Naive thymus-derived CD4-positive, alpha-beta T cell (primary cell): Measurements from ENCODE around the gene KLF12. TPM values are rescaled to one million over a fixed set of nuclear protein-coding genes. Genes with fewer than 3 reads are reported as not detected.
A peak's percentile ranks its signal among the peaks of the same experiment; 100 is the strongest.

Experiments
- ATAC-seq: fragments of 150-1000 bp; cut with Tn5 transposase; 2 replicates; pipeline ENCODE4 v1.10.0; 2021; ENCODE audit warnings: mild to moderate bottlenecking, moderate library complexity
- CTCF ChIA-PET: fragments of 350-600 bp; sonication (Branson Sonifier 250); formaldehyde crosslinking; loops from one replicate; lab custom pipeline; 2021; ENCODE audit warnings: antibody characterized with exemption; lab: Charles Lee
- POLR2A ChIA-PET: fragments of 350-600 bp; sonication (Branson Sonifier 250); formaldehyde crosslinking; loops from one replicate; lab custom pipeline; 2021; ENCODE audit warnings: antibody characterized with exemption, inconsistent platforms; lab: Charles Lee
- DNase-seq, 9 donors: peaks; one replicate each; pipeline versions ENCODE4 v3.0.0 to v3.0.0-alpha.2; 2020 to 2022; ENCODE audit warnings: mixed read lengths in 1 of 9
- H3K27ac ChIP-seq: one replicate; pipeline ENCODE4 v1.7.0; 2013; ENCODE audit warnings: mild to moderate bottlenecking, low read depth, low read length, moderate library complexity
- H3K27me3 ChIP-seq, 2 donors: one replicate each; pipeline ENCODE4 v1.7.0; 2013; ENCODE audit warnings: low read length in 2 of 2, mild to moderate bottlenecking in 2 of 2, moderate library complexity in 2 of 2; ENCODE audit not compliant: control insufficient read depth in 2 of 2, insufficient read depth in 2 of 2
- H3K36me3 ChIP-seq, 3 experiments: 1 replicate in 2 of 3; 2 replicates in 1 of 3; pipeline ENCODE4 v1.7.0; 2013; ENCODE audit warnings: low read length in 3 of 3, mild to moderate bottlenecking in 3 of 3, moderate library complexity in 1 of 3; ENCODE audit not compliant: insufficient read depth in 3 of 3, control insufficient read depth in 2 of 3
- H3K4me1 ChIP-seq, 2 donors: one replicate each; pipeline ENCODE4 v1.7.0; 2013; ENCODE audit warnings: low read length in 2 of 2, mild to moderate bottlenecking in 2 of 2, moderate library complexity in 1 of 2; ENCODE audit not compliant: control insufficient read depth in 2 of 2, insufficient read depth in 2 of 2
- H3K4me3 ChIP-seq: 2 replicates; pipeline ENCODE4 v1.7.0; 2013; ENCODE audit warnings: mild to moderate bottlenecking, low read length
- H3K9me3 ChIP-seq, 3 experiments: 1 replicate in 2 of 3; 2 replicates in 1 of 3; pipeline ENCODE4 v1.7.0; 2013; ENCODE audit warnings: low read length in 3 of 3; ENCODE audit not compliant: control insufficient read depth in 2 of 3
- H3K27ac Mint-ChIP-seq, 9 donors: one replicate each; pipeline ENCODE4 v1.8.0; 2020 to 2022; ENCODE audit warnings: mixed read lengths in 9 of 9, mild to moderate bottlenecking in 8 of 9, moderate library complexity in 5 of 9, inconsistent platforms in 2 of 9
- H3K27me3 Mint-ChIP-seq, 5 donors: one replicate each; pipeline ENCODE4 v1.8.0; 2021 to 2022; ENCODE audit warnings: mixed read lengths in 5 of 5, mild to moderate bottlenecking in 1 of 5
- H3K36me3 Mint-ChIP-seq, 5 donors: one replicate each; pipeline ENCODE4 v1.8.0; 2020 to 2022; ENCODE audit warnings: mixed read lengths in 5 of 5, mild to moderate bottlenecking in 3 of 5, inconsistent platforms in 1 of 5
- H3K4me1 Mint-ChIP-seq, 7 donors: one replicate each; pipeline ENCODE4 v1.8.0; 2020 to 2022; ENCODE audit warnings: mixed read lengths in 7 of 7, mild to moderate bottlenecking in 3 of 7, inconsistent platforms in 1 of 7
- H3K4me3 Mint-ChIP-seq, 10 donors: one replicate each; pipeline ENCODE4 v1.8.0; 2020 to 2022; ENCODE audit warnings: mild to moderate bottlenecking in 10 of 10, mixed read lengths in 10 of 10, moderate library complexity in 6 of 10, inconsistent platforms in 2 of 10
- H3K9me3 Mint-ChIP-seq, 11 donors: one replicate each; pipeline ENCODE4 v1.8.0; 2020 to 2022; ENCODE audit warnings: mixed read lengths in 11 of 11, mild to moderate bottlenecking in 4 of 11, inconsistent platforms in 1 of 11, moderate library complexity in 1 of 11
- intact Hi-C, 2 donors: fragments of 100-400 bp; cut with micrococcal nuclease; formaldehyde crosslinking; loops; one replicate each; pipeline ENCODE4 v1.15.1; 2023
- polyA plus RNA-seq, 2 donors: library from polyadenylated mRNA; unstranded; fragments of 300-500 nt; fragmentation: Illumina TruSeq; gene quantifications; one replicate each; pipeline ENCODE4 v1.2.3, GENCODE V29; 2021
- total RNA-seq, 6 experiments: library from RNA in 5 of 6; stranded (reverse) in 5 of 6; gene quantifications; 1 replicate in 5 of 6; 2 replicates in 1 of 6; pipeline ENCODE4 v1.2.3 and lab custom pipeline; 2021 to 2026

Gene KLF12
- total and polyA plus RNA-seq, 7 experiments from 2014 or later: 19.9 to 86.9 (median 68.5) TPM

GRCh38 chr13:74103970-74104555, 30.1 kb downstream of the KLF12 start:
- DNase-seq (no peak), ATAC-seq (no peak)
- peaks cover 8 to 95% (median 83%) of the 10 kb centered on the region in 7 donors for H3K4me1 Mint-ChIP-seq
- H3K27ac ChIP-seq: no peak overlapping the region
- H3K4me3 ChIP-seq: no peak overlapping the region
- H3K36me3 Mint-ChIP-seq: peaks cover 7 to 30% (median 23%) of the 10 kb centered on the region in 5 donors
- no peaks in the 10 kb centered on the region for H3K27me3 Mint-ChIP-seq
- H3K9me3 ChIP-seq: no peaks in the 10 kb centered on the region
- CTCF ChIA-PET: no interaction called here
- POLR2A ChIA-PET: no interaction called here
- peaks cover 0 to 13% (median 0%) of the 10 kb centered on the region in 11 donors for H3K9me3 Mint-ChIP-seq
- intact Hi-C loops: loop anchor here in 1 of 2 donors (2.0 kb wide), 1 partner anchor 13 kb away; no protein-coding TSS in a partner anchor
- no peaks in the 10 kb centered on the region for H3K36me3 ChIP-seq
- H3K4me1 ChIP-seq: peaks cover 3 to 26% of the 10 kb centered on the region in 2 donors
- no peaks in the 10 kb centered on the region for H3K27me3 ChIP-seq
- peak overlapping the region in 1 of 9 donors; percentile 4 for H3K27ac Mint-ChIP-seq
- no peak overlapping the region for H3K4me3 Mint-ChIP-seq

DNA sequence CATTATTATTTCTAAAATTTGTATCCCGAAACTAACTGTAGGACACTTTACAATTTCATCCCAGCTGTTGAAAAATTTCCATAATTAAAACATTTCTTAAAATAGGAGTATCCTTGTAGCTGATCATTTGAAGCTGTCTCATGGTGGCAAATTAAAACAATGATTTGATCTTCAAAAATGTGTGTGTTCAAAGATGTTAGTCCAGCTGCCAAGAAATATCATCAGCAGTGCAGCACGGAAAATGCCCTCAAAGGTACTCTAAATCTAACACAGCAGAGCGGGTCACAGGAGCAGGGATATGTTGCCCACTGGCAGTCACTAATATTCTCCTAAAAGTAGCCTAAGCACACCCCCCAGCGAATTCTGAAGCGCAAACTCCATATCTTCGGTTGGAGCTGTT, 31.0 kb downstream of the KLF12 start:
- CTCF ChIA-PET: no interaction called here
- no peaks in the 10 kb centered on the region for H3K27me3 Mint-ChIP-seq
- H3K4me1 Mint-ChIP-seq: peaks cover 8 to 94% (median 82%) of the 10 kb centered on the region in 7 donors
- peak overlapping the region in 1 of 10 donors; percentile 37 for H3K4me3 Mint-ChIP-seq
- Histone ChIP-seq H3K9me3 (no peaks in the 10 kb centered on the region), H3K4me3 (no peak overlapping the region), H3K36me3 (no peaks in the 10 kb centered on the region), H3K27ac (no peak overlapping the region), H3K4me1 (peaks cover 10 to 35% of the 10 kb centered on the region in 2 donors), H3K27me3 (no peaks in the 10 kb centered on the region)
- POLR2A ChIA-PET: interaction anchor here (0.6 kb wide), 1 partner anchor 11 kb away, joined by 3 read pairs; no protein-coding TSS in a partner anchor
- no peak for ATAC-seq
- peaks cover 0 to 13% (median 0%) of the 10 kb centered on the region in 11 donors for H3K9me3 Mint-ChIP-seq
- peak overlapping the region in 1 of 9 donors; percentile 31 for H3K27ac Mint-ChIP-seq
- intact Hi-C loops: no loop called here
- no peak for DNase-seq
- peaks cover 7 to 26% (median 21%) of the 10 kb centered on the region in 5 donors for H3K36me3 Mint-ChIP-seq

GRCh38 chr13:74102691-74103090, 31.5 kb downstream of the KLF12 start:
- POLR2A ChIA-PET: interaction anchor here (0.6 kb wide), 1 partner anchor 10 kb away, joined by 3 read pairs; no protein-coding TSS in a partner anchor
- H3K9me3 ChIP-seq: no peaks in the 10 kb centered on the region
- H3K36me3 ChIP-seq: no peaks in the 10 kb centered on the region
- DNase-seq (no peak), ATAC-seq (no peak)
- H3K4me3 ChIP-seq: no peak overlapping the region
- CTCF ChIA-PET: no interaction called here
- Mint-ChIP-seq H3K27me3 (no peaks in the 10 kb centered on the region), H3K27ac (no peak overlapping the region), H3K9me3 (peaks cover 0 to 13% (median 0%) of the 10 kb centered on the region in 11 donors), H3K36me3 (peaks cover 7 to 25% (median 20%) of the 10 kb centered on the region in 5 donors), H3K4me3 (peak overlapping the region in 1 of 10 donors; percentile 37), H3K4me1 (peaks cover 11 to 94% (median 83%) of the 10 kb centered on the region in 7 donors)
- intact Hi-C loops: no loop called here
- H3K27ac ChIP-seq: no peak overlapping the region
- no peaks in the 10 kb centered on the region for H3K27me3 ChIP-seq
- H3K4me1 ChIP-seq: peaks cover 15 to 36% of the 10 kb centered on the region in 2 donors

- no peaks in the 10 kb centered on the region for H3K27me3 ChIP-seq
- Mint-ChIP-seq H3K27me3 (no peaks in the 10 kb centered on the region), H3K9me3 (peaks cover 0 to 8% (median 0%) of the 10 kb centered on the region in 11 donors), H3K4me3 (peak overlapping the region in 4 of 10 donors; percentile 5 to 40 (median 28)), H3K27ac (peak overlapping the region in 5 of 9 donors; percentile 6 to 58 (median 25)), H3K4me1 (peaks cover 14 to 94% (median 83%) of the 10 kb centered on the region in 7 donors), H3K36me3 (peaks cover 7 to 21% (median 15%) of the 10 kb centered on the region in 5 donors)
- CTCF ChIA-PET: no interaction called here
- ATAC-seq (no peak), DNase-seq (no peak)
- H3K4me1 ChIP-seq: peaks cover 21 to 33% of the 10 kb centered on the region in 2 donors
- no peak overlapping the region for H3K4me3 ChIP-seq
- POLR2A ChIA-PET: no interaction called here
- intact Hi-C loops: no loop called here
- H3K27ac ChIP-seq: no peak overlapping the region
- H3K36me3 ChIP-seq: no peaks in the 10 kb centered on the region
- no peaks in the 10 kb centered on the region for H3K9me3 ChIP-seq
Measured at GRCh38 chr13:74101436-74101835, 32.8 kb downstream of the KLF12 start.

- ATAC-seq (no peak), DNase-seq (no peak)
- Histone ChIP-seq H3K27me3 (no peaks in the 10 kb centered on the region), H3K36me3 (no peaks in the 10 kb centered on the region), H3K4me3 (no peak overlapping the region), H3K27ac (no peak overlapping the region), H3K4me1 (peaks cover 25 to 28% of the 10 kb centered on the region in 2 donors), H3K9me3 (no peaks in the 10 kb centered on the region)
- Mint-ChIP-seq H3K4me3 (peak overlapping the region in 2 of 10 donors; percentile 11 to 16), H3K9me3 (peaks cover 0 to 8% (median 0%) of the 10 kb centered on the region in 11 donors), H3K4me1 (peaks cover 19 to 82% (median 79%) of the 10 kb centered on the region in 7 donors), H3K27me3 (no peaks in the 10 kb centered on the region), H3K27ac (peak overlapping the region in 5 of 9 donors; percentile 12 to 60 (median 40)), H3K36me3 (peaks cover 7 to 21% (median 14%) of the 10 kb centered on the region in 5 donors)
- ChIA-PET POLR2A (interaction anchor here (1.0 kb wide), 1 partner anchor 30 kb away, joined by 3 read pairs; no protein-coding TSS in a partner anchor), CTCF (interaction anchor here (1.4 kb wide), 1 partner anchor 189 kb away, joined by 3 read pairs; no protein-coding TSS in a partner anchor)
- intact Hi-C loops: no loop called here
Measured at GRCh38 chr13:74098077-74098476, 36.1 kb downstream of the KLF12 start.

DNA sequence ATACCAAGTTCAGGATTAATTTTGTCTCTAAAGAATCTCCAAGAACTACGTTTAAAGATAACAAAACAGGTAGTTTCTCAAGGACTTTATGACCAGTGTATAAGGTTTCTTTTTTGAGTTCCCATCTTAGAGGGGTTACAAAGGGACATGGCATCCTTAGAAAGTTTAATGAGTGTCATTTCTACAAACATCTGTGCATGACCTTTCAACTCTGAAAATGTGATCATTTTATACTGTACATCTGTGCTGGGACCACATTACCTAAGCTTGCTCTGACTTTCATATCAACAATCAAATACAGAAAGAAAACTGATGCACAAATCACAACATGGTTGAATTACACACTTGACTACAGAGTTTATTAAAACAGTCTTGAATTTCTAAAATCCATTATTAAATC, 37.1 kb downstream of the KLF12 start:
- Mint-ChIP-seq H3K36me3 (peaks cover 7 to 19% (median 11%) of the 10 kb centered on the region in 5 donors), H3K4me1 (peaks cover 25 to 84% (median 81%) of the 10 kb centered on the region in 7 donors), H3K4me3 (peak overlapping the region in 3 of 10 donors; percentile 2 to 28 (median 7)), H3K27me3 (no peaks in the 10 kb centered on the region), H3K9me3 (peaks cover 0 to 8% (median 0%) of the 10 kb centered on the region in 11 donors), H3K27ac (peak overlapping the region in 6 of 9 donors; percentile 3 to 87 (median 58))
- Histone ChIP-seq H3K4me1 (peaks cover 31 to 34% of the 10 kb centered on the region in 2 donors), H3K27me3 (no peaks in the 10 kb centered on the region), H3K9me3 (no peaks in the 10 kb centered on the region), H3K27ac (no peak overlapping the region), H3K36me3 (no peaks in the 10 kb centered on the region), H3K4me3 (no peak overlapping the region)
- intact Hi-C loops: no loop called here
- ChIA-PET CTCF (no interaction called here), POLR2A (no interaction called here)
- ATAC-seq (no peak), DNase-seq (no peak)
